Endothelial cell of umbilical vein (primary cell): ENCODE results near the gene KCNJ6. TPM values are rescaled to one million over a fixed set of nuclear protein-coding genes. Genes with fewer than 3 reads are reported as not detected.

Experiments
- BruUV-seq: library from RNA; stranded (reverse); fragments of 400-500 nt; replicated peaks from 2 replicates; lab custom pipeline; 2021; lab: Mats Ljungman, UMichigan
- CTCF ChIA-PET: fragments of 300-600, 350-600 bp; sonication (Branson Sonifier 250); formaldehyde crosslinking; loops from one replicate; lab custom pipeline; 2021; ENCODE audit warnings: antibody characterized with exemption, inconsistent platforms; lab: Charles Lee
- POLR2A ChIA-PET: fragments of 300-600, 350-600 bp; sonication (Branson Sonifier 250); formaldehyde crosslinking; loops from one replicate; lab custom pipeline; 2021; ENCODE audit warnings: antibody characterized with exemption, inconsistent platforms; lab: Charles Lee
- DNase-seq: peaks from one replicate; pipeline ENCODE4 v3.0.0-alpha.2; 2011; ENCODE audit warnings: low read depth, low spot score
- FAIRE-seq: peaks from 2 replicates; lab custom pipeline; 2011; peaks lifted over from hg19 to GRCh38; lab: Jason Lieb, UNC
- H2AFZ ChIP-seq: 2 replicates; pipeline ENCODE4 v1.6.0; 2012; ENCODE audit warnings: low read depth, low read length, control low read depth, inconsistent platforms
- H3K27ac ChIP-seq: 2 replicates; pipeline ENCODE4 v1.5.1; 2011; ENCODE audit warnings: low read depth, mild to moderate bottlenecking, control low read depth, low read length, moderate library complexity; ENCODE audit not compliant: insufficient read depth
- H3K27me3 ChIP-seq, 2 experiments: 2 replicates each; pipeline versions ENCODE4 v1.6.0 to v1.6.1; 2011; ENCODE audit warnings: low read length in 2 of 2, mixed read lengths in 1 of 2; ENCODE audit not compliant: control insufficient read depth in 2 of 2, insufficient read depth in 2 of 2
- H3K36me3 ChIP-seq, 2 experiments: 2 replicates in 1 of 2; 3 replicates in 1 of 2; pipeline ENCODE4 v1.5.1; 2011; ENCODE audit warnings: low read length in 2 of 2, mild to moderate bottlenecking in 1 of 2, moderate library complexity in 1 of 2; ENCODE audit not compliant: control insufficient read depth in 2 of 2, insufficient read depth in 2 of 2; ENCODE audit errors: extremely low read depth in 1 of 2
- H3K4me1 ChIP-seq: 3 replicates; pipeline ENCODE4 v1.5.1; 2011; ENCODE audit warnings: mild to moderate bottlenecking, low read length; ENCODE audit not compliant: control insufficient read depth, insufficient read depth; ENCODE audit errors: extremely low read depth
- H3K4me2 ChIP-seq: 2 replicates; pipeline ENCODE4 v1.6.1; 2011; ENCODE audit warnings: low read length, control low read depth, mixed read lengths; ENCODE audit not compliant: insufficient read depth
- H3K4me3 ChIP-seq, 3 experiments: fragments of 200-600 bp in 1 of 3; sonication (generic), shearing (Covaris generic) in 1 of 3; replicated peaks in 1 of 3; 2 replicates each; pipeline ENCODE4 v1.5.1; 2011 to 2016; ENCODE audit warnings: control low read depth in 3 of 3, low read length in 3 of 3, mild to moderate bottlenecking in 2 of 3, inconsistent platforms in 1 of 3, low read depth in 1 of 3, moderate library complexity in 1 of 3; ENCODE audit not compliant: insufficient read depth in 1 of 3
- H3K79me2 ChIP-seq: 2 replicates; pipeline ENCODE4 v1.6.0; 2012; ENCODE audit warnings: low read length, inconsistent platforms; ENCODE audit not compliant: control insufficient read depth, insufficient read depth
- H3K9ac ChIP-seq: replicated peaks from 2 replicates; pipeline ENCODE3; 2011; ENCODE audit warnings: low read length, control low read depth; ENCODE audit not compliant: insufficient read depth; ENCODE audit errors: extremely low read depth
- H3K9me1 ChIP-seq: replicated peaks from 3 replicates; pipeline ENCODE4 v1.6.0; 2011; ENCODE audit warnings: mild to moderate bottlenecking, low read length; ENCODE audit not compliant: control insufficient read depth, insufficient read depth; ENCODE audit errors: extremely low read depth
- H3K9me3 ChIP-seq: replicated peaks from 2 replicates; pipeline ENCODE4 v1.5.1; 2012; ENCODE audit warnings: low read length, inconsistent platforms; ENCODE audit not compliant: control insufficient read depth, insufficient read depth
- H4K20me1 ChIP-seq: replicated peaks from 2 replicates; pipeline ENCODE3; 2011; ENCODE audit warnings: mild to moderate bottlenecking, low read length; ENCODE audit not compliant: control insufficient read depth, insufficient read depth; ENCODE audit errors: extremely low read depth
- CTCF ChIP-seq, 2 donors: IDR thresholded peaks; 1 replicate in 1 of 2; 2 replicates in 1 of 2; pipeline ENCODE4 v1.5.1; 2011; ENCODE audit warnings: low read length in 2 of 2, mild to moderate bottlenecking in 2 of 2, moderate library complexity in 2 of 2, control low read depth in 1 of 2, inconsistent platforms in 1 of 2, low read depth in 1 of 2; ENCODE audit not compliant: insufficient read depth in 1 of 2; ENCODE audit errors: extremely low read depth in 1 of 2
- EZH2 ChIP-seq: IDR thresholded peaks from 2 replicates; pipeline ENCODE4 v1.6.1; 2012; ENCODE audit warnings: borderline replicate concordance, low read depth, mild to moderate bottlenecking, moderate library complexity, low read length, inconsistent platforms; ENCODE audit not compliant: severe bottlenecking
- FOS ChIP-seq: IDR thresholded peaks from 2 replicates; pipeline ENCODE4 v1.6.1; 2011; ENCODE audit warnings: mild to moderate bottlenecking, low read length, moderate library complexity, borderline replicate concordance; ENCODE audit not compliant: insufficient read depth
- GATA2 ChIP-seq: IDR thresholded peaks from 2 replicates; pipeline ENCODE4 v1.7.0; 2011; ENCODE audit warnings: low read depth, mild to moderate bottlenecking, moderate library complexity, mixed read lengths, low read length; ENCODE audit not compliant: insufficient read length, insufficient read depth
- JUN ChIP-seq: IDR thresholded peaks from 2 replicates; pipeline ENCODE4 v1.6.1; 2011; ENCODE audit warnings: borderline replicate concordance, low read depth; ENCODE audit not compliant: insufficient read length, insufficient read depth
- MYC ChIP-seq: IDR thresholded peaks from one replicate; pipeline ENCODE4 v1.6.1; 2011; ENCODE audit warnings: mild to moderate bottlenecking, low read depth, low read length
- POLR2A ChIP-seq: IDR thresholded peaks from 2 replicates; pipeline ENCODE4 v1.6.1; 2012; ENCODE audit warnings: low read depth, mild to moderate bottlenecking, control low read depth, low read length
- POLR2AphosphoS5 ChIP-seq: IDR thresholded peaks from 2 replicates; pipeline ENCODE4 v1.6.1; 2012; ENCODE audit warnings: low read depth, mild to moderate bottlenecking, control low read depth, low read length, moderate library complexity; ENCODE audit not compliant: insufficient read depth
- dilution Hi-C: fragments of 300-500 bp; cut with MboI; formaldehyde crosslinking; loops from one replicate; pipeline ENCODE4 v1.15.0; 2019; ENCODE audit warnings: low sequenced_read_pairs; ENCODE audit not compliant: extremely low pct_ligation_motif_present
- intact Hi-C: fragments of 100-400 bp; cut with micrococcal nuclease; formaldehyde crosslinking; loops from one replicate; pipeline ENCODE4 v1.10.0; 2022
- polyA plus RNA-seq, 4 experiments: library from polyadenylated mRNA; depleted of rRNA in 3 of 4; stranded (reverse) in 3 of 4; unstranded in 1 of 4; fragments of >200 nt; gene quantifications; 2 replicates each; pipeline versions ENCODE4 v1.2.1 to v1.2.3, GENCODE V29; 2011 to 2012; ENCODE audit warnings: missing spikeins in 1 of 4
- total RNA-seq: library from RNA; stranded (reverse); gene quantifications from 2 replicates; pipeline ENCODE4 v1.2.3, GENCODE V29; 2021
- TF ChIP-seq, protein P1 (sequence below): IDR thresholded peaks from 2 replicates; pipeline ENCODE4 v1.6.1; 2011; ENCODE audit not compliant: insufficient read depth, insufficient read length

The KCNJ6 gene
- total and polyA plus RNA-seq, 2 donors (not counting 3 experiments of a cell fraction or from before 2014, with no cell fraction given): not detected

GRCh38 chr21:37606549-37606948 is 309.7 kb downstream of the KCNJ6 start:
- no TSS peak for BruUV-seq
- FAIRE-seq (no peak), DNase-seq (no peak)
- dilution Hi-C loops: no loop called here
- Histone ChIP-seq H3K27ac (no peak overlapping the region), H3K9me1 (no peaks in the 10 kb centered on the region), H3K4me3 (no peak overlapping the region), H3K27me3 (peaks cover 0 to 4% of the 10 kb centered on the region in 2 experiments), H4K20me1 (no peaks in the 10 kb centered on the region), H3K36me3 (no peaks in the 10 kb centered on the region), H3K9me3 (no peaks in the 10 kb centered on the region), H3K79me2 (no peaks in the 10 kb centered on the region), H2AFZ (no peak overlapping the region), H3K9ac (no peak overlapping the region), H3K4me1 (no peaks in the 10 kb centered on the region), H3K4me2 (no peak overlapping the region)
- ChIA-PET CTCF (interaction anchor here (1.0 kb wide), 1 partner anchor 16 kb away, joined by 3 read pairs; no protein-coding TSS in a partner anchor), POLR2A (no interaction called here)
- TF ChIP-seq FOS (no peak), JUN (no peak), POLR2A (no peak), GATA2 (no peak), MYC (no peak), CTCF (IDR thresholded peaks at IDR 0.05; ENCODE audit: extremely low read depth in 1 of 2, insufficient read depth in 1 of 2, low read depth in 1 of 2, low read length in 2 of 2) (no peak), EZH2 (no peak), POLR2AphosphoS5 (no peak)
- TF ChIP-seq, protein P1, sequence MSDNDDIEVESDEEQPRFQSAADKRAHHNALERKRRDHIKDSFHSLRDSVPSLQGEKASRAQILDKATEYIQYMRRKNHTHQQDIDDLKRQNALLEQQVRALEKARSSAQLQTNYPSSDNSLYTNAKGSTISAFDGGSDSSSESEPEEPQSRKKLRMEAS: no peak
- intact Hi-C loops: no loop called here
